Measurements from ENCODE around the gene KLK14.

KLK14 gene

GRCh38 chr19:51108066-51108804 is 25.5 kb upstream of the KLK14 start, which contains the start of gene CTU1:
Gene CTU1 (minus strand): TSS chr19:51108409. CDS start chr19:51104569, 3,840 bp downstream.
- peak; percentile 97 for DNase-seq (ENCODE audit: low read depth)

DNA sequence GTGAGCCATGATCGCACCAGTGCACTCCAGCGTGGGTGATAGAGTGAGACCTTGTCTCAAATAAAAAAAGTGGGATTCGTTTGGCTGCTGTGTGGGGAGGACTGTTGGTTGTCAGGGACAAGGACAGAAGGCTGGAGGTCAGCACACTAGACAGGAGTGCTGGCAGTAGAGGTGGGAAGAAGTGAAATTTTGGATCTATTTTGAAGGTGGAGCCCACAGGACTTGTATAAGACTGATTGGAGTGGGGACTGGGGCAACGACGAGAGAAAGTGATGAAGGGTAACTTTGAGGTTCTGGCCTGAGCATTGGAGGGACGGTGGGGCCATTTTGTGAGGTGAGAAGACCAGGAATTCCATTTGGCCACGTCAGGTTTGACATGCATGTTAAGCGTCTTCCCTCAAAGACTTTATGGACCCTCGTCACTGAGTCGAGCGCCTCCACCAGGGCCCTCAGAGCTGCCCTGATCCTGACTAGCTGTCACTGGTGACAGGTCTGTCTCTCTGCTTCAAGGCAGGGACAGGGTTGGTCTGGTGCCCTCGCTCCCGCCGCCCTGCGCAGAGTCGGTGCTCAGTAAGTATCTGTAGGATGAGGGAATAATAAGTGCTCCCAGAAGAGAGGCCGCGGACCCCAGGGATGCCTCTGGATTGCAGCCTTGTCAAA is 24.8 kb upstream of the KLK14 start:
- no peak for DNase-seq (ENCODE audit: low read depth)

DNA sequence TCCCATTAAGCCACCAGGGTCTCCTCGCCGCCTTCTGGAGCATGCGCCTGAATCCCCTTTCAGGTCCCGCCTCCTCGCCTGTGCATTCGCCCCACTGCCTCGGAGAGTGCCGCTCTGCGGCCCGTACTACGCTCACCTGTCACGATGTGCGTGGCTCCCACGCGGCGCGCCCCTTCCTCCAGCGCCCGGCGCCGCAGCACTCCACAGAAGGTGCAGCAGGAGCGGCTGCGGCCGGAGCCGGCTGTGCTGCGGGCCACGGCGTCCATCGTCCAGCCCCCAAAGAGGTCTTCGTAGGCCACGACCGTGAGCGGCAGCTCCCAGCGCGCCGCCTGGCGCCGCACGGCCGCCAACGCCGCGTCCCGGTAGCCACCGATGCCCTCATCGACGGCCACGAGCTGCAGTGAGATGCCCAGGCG is 21.2 kb upstream of the KLK14 start:
- no peak for DNase-seq (ENCODE audit: low read depth)

GRCh38 chr19:51102991-51103390 is 20.3 kb upstream of the KLK14 start:
- no peak for DNase-seq (ENCODE audit: low read depth)

GRCh38 chr19:51101171-51101865 is 18.6 kb upstream of the KLK14 start:
- DNase-seq (ENCODE audit: low read depth): no peak

DNA sequence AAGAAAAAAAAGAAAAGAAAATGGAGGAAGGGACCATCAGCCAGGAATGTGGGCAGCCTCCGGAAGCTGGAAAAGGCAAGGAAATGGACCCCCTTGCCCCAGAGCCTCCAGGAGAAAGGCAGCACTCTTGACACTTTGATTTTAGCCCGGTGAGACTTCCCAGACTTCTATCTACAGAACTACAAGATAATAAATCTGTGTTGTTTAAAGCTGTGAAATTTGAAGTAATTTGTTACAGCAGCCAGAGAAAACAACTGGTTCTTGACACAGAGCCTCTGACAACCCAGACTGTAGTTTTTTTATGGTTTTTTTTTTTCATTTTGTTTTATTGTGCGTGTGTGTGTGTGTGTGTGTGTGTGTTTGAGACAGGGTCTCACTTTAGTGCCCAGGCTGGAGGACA is 17.9 kb upstream of the KLK14 start:
- no peak for DNase-seq (ENCODE audit: low read depth)

DNA sequence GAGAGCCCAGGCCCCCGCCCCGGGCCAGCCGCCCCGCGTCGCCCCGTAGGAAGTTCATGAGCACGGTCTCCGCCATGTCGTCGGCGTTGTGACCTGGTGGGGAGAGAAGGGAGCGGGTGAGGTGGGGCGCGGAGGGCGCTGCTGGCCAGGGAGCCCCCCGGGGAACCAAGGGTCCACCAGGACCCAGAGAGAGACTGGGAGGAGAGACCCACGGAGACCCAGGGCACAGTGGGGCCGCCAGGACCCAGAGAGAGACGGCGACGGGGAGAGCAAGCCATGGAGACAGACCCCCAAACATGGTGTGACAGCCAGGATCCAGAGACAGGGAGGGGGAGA is 16.3 kb upstream of the KLK14 start:
- DNase-seq (ENCODE audit: low read depth): no peak

DNA sequence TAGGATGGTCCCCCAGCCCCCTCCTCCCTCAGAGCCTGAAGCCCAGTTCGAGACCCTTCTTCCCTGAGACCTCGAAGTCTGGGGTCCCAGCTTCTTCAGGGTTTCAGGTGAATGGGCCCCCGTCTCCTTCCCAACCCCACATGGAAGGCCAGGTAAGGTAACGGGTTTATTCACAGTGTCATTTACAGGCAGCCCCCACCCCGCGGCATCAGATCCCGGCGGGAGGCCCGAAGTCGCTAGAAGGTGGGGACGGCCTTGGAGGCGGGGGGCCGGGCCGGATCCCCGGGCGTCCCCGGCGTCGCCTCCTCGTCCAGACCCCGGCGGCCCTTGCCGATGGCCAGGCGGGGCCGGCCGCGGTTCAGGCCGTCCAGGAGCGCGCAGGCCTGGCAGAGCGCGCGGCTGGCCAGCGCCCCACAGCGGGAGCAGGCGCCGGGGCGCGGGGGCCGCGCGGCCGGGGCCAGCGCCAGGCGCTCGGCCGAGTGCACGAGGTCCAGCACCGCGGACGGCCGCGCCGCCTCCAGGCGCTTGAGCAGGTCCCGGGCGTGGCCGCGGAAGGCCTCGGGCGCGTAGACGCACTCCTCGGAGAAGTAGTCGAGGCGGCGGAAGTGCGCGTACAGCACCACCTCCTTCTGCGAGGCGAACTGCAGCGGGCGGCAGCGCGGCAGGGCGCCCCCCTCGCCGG is 15.8 kb upstream of the KLK14 start:
- no peak for DNase-seq (ENCODE audit: low read depth)

- no peak for DNase-seq (ENCODE audit: low read depth)
Observed at GRCh38 chr19:51097796-51098195, 15.1 kb upstream of the KLK14 start.

- no peak for DNase-seq (ENCODE audit: low read depth)
Observed at GRCh38 chr19:51097166-51097738, 14.6 kb upstream of the KLK14 start.

GRCh38 chr19:51096473-51097165 is 13.9 kb upstream of the KLK14 start:
- DNase-seq (ENCODE audit: low read depth): no peak

DNA sequence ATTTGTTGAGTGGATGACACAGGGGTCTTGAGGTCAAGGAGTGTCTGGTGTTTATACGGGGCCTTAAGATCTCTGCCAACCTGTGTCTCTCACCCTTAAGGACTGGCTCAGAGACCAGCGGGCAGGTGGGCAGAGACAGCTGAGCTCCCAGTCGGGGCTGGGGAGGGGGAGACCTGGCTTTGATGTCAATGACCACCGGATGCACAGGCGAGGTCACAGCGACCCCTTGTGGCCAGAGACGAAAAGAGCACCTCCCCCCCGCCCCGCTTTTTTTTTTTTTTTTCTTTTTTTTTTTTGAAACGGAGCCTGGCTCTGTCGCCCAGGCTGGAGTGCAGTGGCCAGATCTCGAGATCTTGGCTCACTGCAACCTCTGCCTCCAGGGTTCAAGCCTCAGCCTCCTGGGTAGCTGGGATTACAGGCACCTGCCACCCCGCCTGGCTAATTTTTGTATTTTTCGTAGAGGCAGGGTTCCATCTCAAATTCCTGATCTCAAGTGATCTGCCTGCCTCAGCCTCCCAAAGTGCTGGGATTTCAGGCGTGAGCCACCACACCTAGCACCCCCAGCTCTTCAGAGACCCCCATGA is 12.1 kb upstream of the KLK14 start:
- no peak for DNase-seq (ENCODE audit: low read depth)

GRCh38 chr19:51093510-51094345 is 11.0 kb upstream of the KLK14 start:
- no peak for DNase-seq (ENCODE audit: low read depth)

GRCh38 chr19:51093101-51093500 is 10.4 kb upstream of the KLK14 start:
- no peak for DNase-seq (ENCODE audit: low read depth)

DNA sequence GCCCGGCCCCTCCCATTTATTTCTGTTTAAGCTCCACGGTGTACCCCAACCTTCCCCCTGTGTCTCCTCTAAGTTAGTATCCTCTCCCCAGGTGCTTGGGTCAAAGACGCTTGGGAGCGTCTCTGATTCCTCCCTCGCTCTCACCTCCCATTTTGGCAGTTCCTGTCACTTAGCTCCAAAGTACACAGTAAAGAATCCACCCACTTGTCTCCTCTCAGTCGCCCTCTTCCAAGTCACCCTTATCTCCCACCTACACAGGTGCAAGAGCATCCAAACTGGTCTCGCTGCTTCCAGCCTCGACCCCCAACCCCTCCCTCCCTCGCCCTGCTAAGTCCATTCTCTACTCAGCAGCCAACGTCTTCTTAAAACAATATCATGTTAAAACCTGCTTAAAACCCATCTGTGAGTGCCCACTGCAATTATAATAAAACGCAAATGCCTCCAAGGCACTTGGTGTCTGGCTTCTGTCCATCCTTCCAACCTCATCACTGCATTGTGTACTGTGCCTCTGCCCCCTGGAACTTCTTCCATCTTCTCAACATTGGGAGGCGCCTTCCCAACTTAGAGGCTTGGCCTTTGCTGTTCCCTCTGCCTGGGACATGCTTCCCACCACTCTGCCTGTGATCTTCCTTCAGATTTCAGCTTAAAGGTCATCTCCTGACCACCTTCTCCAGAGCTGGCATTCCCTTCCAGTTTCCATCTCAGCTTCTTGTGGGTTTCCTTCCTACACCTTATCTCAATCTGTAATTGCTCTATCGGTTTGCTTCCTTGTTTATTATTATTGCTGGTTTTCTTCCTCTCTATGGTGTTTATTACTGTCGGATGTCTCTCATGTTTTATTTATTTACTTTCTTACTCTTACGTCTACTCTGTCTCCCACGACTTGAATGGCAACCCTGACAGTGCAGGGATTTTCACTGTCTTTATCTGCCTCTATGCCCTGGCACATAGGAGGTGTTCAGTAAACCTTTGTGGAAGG is 9.5 kb upstream of the KLK14 start:
- no peak for DNase-seq (ENCODE audit: low read depth)

DNA sequence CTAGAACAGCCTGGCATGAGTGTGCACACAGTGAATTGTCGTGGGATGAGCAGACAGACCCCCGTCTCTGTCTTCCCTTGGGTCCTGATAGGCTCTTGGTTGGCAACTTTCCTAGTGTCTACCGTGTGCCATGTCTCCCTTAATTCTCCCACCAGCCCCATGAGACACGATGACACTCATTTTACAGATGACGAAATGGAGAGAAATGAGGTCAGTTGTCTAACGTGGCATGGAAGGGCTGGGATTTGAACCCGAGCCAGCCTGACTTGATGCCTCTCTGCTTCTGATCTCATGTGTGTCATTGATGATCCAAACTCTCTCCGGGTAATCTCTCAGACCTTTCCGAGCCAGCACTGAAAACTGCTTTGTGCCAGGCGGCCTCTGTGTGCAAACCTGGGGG is 8.4 kb upstream of the KLK14 start:
- DNase-seq (ENCODE audit: low read depth): no peak

DNA sequence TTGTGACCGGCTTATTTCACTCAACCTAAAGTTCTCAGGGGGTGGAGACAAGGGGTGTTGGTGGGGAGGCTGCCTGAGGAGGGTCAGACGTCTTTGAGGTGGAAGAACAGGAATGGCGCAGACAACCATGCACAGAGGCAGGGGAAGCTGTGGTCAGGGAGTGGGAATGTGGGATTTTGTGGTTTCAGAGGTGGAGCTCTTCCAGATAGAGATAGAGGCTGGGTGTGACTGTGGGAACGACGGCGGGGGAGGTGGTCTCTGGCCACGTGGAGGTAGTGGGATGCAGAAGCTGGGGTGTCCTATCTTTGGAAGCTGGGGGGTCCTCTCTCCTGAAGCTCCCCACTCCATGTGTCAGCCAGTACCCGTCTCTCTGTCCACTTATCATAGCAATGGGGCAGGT is 7.8 kb upstream of the KLK14 start:
- DNase-seq (ENCODE audit: low read depth): no peak

- no peak for DNase-seq (ENCODE audit: low read depth)
Observed at GRCh38 chr19:51089786-51090185, 7.1 kb upstream of the KLK14 start.

DNA sequence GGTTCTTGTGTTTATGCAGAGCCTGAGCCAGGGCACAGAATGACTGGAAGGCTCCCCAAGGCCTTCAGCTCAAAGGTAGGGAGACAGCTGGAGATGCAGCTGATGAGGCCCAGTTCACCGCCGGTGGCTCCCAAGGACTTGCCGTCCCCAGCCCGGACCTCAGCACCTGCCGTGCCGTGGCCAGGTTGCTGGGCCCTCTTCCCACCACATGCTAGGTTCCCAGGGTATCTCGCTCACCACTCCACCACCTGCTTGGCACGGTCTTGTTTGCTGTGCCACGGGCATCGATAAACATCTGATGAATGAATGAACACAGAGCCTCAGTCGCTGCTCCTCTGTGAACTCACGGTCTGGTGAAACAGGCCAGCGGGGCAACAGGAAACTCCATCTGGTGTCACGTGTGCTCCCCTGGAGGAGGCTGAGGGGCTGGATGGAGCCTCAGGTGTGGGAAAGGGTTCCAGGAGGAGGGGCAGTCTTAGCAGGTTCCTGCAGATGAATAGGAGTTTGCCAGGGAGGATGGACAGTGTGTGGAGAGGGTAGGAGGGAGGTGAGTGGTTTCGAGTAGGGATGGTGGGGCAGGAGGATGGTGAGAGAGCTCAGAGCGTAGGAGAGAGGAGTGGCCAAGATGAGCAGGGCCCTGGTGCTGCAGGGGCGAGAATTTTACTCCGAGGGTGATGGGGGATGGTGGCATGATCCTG is 3.6 kb upstream of the KLK14 start:
- DNase-seq (ENCODE audit: low read depth): no peak

All from HS-5 (cell line).